ENCODE results near the gene CD248.

DNA sequence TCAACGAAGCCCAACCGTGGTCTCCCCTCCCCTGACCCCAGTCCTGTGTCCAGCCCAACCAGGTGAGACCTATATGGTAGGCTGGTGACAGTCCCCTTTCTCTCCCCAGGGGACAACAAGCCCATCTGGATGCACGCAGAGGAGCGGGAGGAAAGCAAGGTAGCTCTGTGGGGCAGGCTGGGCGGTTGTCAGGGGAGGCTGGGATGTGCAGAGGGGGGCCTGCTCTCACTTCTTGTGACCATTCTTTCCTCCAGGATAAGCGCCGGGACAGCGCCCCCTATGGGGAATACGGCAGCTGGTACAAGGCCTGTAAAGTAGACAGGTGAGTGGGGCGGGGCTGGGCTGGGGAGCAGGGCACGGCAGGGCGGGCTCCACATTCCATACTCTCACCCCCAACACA is 51.9 kb downstream of the CD248 start:
- TF ChIP-seq POLR2A (IDR thresholded peaks at IDR 0.05), result no peak
- TF ChIP-seq CTCF (IDR thresholded peaks at IDR 0.05), result peak in 2 of 7 experiments; percentile 24 to 27
- no peak for TF ChIP-seq EP300 (IDR thresholded peaks at IDR 0.05)

Measured in stomach (tissue), 4 donors.